HEK293T (cell line): ENCODE results near the gene PDZD8.

ENCODE experiments used
- ARNT ChIP-seq: fragments of 450-650 bp; IDR thresholded peaks from 2 replicates; pipeline ENCODE4 v1.6.1; 2017; ENCODE audit warnings: mild to moderate bottlenecking
- BHLHE40 ChIP-seq: fragments of 450-650 bp; IDR thresholded peaks from 2 replicates; pipeline ENCODE4 v1.6.1; 2016; ENCODE audit warnings: mild to moderate bottlenecking, moderate library complexity, borderline replicate concordance
- SP1 ChIP-seq: fragments of 450-650 bp; IDR thresholded peaks from 2 replicates; pipeline ENCODE4 v1.6.1; 2017
- SUZ12 ChIP-seq: fragments of 450-650 bp; IDR thresholded peaks from 2 replicates; pipeline ENCODE4 v1.6.1; 2016; ENCODE audit warnings: mild to moderate bottlenecking

DNA sequence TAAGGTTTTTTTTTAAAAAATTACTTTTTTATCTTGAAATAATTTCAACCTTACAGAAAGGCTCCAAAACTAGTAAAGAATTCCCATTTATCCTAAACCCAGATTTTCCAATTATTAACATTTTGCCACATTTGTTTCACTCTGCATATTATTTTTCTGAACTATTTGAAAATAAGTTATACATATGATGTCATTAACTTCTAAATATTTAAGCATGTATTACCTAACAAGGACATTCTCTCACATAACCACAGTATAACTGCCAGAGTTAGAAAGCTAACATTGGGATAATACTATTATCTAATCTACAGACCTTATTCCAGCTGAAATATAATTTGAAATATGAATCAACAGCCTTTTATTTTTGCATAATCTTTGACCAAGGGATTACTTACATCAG lies 68.6 kb downstream of the PDZD8 start:
- TF ChIP-seq SP1 (no peak), SUZ12 (no peak), ARNT (no peak), BHLHE40 (no peak)
